ENCODE measurements around the gene PIPOX. TPM values are rescaled to one million over a fixed set of nuclear protein-coding genes. Genes with fewer than 3 reads are reported as not detected.

The PIPOX gene
- total and polyA plus RNA-seq, 2 of the 8 experiments (the other 6 are each of a cell fraction or from before 2014, with no cell fraction given): 57.2 to 99.6 TPM

DNA sequence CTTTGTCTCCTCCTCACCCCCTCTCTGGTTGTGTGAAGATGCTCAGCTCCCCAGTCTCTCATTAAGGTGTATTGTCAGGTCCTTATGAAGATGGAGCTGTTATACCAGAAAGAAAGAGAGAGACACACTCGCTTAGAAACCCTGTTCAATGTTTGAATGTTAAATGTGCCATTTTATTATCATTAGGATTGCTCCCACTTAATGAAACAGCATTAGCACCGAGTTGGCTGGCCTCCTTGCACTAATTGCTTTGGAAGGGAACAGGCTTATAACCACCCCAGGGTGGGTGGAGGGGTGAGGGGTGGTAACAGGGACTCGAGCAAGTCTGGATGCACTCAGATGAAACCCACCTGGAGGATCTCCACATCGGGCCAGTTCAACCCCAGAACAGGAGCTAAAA lies 14.4 kb downstream of the PIPOX start:
- no peaks in the 10 kb centered on the region for H3K23me2 ChIP-seq (ENCODE audit: low read depth, low read length)
- FAIRE-seq: no peak
- WGBS, 2 experiments (ENCODE audit: extremely low coverage in 1 of 2, insufficient coverage in 1 of 2, insufficient read length in 1 of 2, insufficient replicate concordance in 2 of 2, low coverage in 1 of 2, low lambda C conversion rate in 2 of 2, missing lambda C conversion rate in 1 of 2): 92% methylated on average over 4 of the region's 4 CpGs; no CpG with 5 or more reads in 1 of the 2 experiments
- H2BK12ac ChIP-seq (ENCODE audit: low read depth, low read length): no peak overlapping the region
- H3K4me1 ChIP-seq (replicated peaks in 1 of 4; ENCODE audit: control insufficient read depth in 3 of 4, insufficient read depth in 4 of 4, low read length in 3 of 4): peaks cover 5 to 18% (median 14%) of the 10 kb centered on the region in 4 experiments
- H4K8ac ChIP-seq (ENCODE audit: extremely low read depth, insufficient read depth, low read length): no peak overlapping the region
- peaks cover 0 to 11% (median 3%) of the 10 kb centered on the region in 4 experiments; a peak in 5 of 8 replicates for H3K36me3 ChIP-seq (ENCODE audit: control insufficient read depth in 2 of 4, insufficient read depth in 4 of 4, low read length in 3 of 4)
- no peak overlapping the region for H4K5ac ChIP-seq (ENCODE audit: insufficient read length, low read depth, low read length)
- H3K79me2 ChIP-seq (ENCODE audit: control insufficient read depth in 1 of 2, insufficient read depth in 2 of 2, low read length in 2 of 2): no peaks in the 10 kb centered on the region
- H3K79me1 ChIP-seq (ENCODE audit: low read depth, low read length): no peaks in the 10 kb centered on the region
- no peak overlapping the region for H3K4me2 ChIP-seq (ENCODE audit: insufficient read depth in 1 of 2, low read depth in 2 of 2, low read length in 2 of 2)
- no peak overlapping the region for H3K27ac ChIP-seq (ENCODE audit: low read depth, low read length)
- no peak overlapping the region for H2BK5ac ChIP-seq (ENCODE audit: low read depth, low read length)
- H4K20me1 ChIP-seq (replicated peaks in 1 of 2; ENCODE audit: control insufficient read depth in 1 of 2, insufficient read depth in 2 of 2, low read length in 2 of 2): no peaks in the 10 kb centered on the region
- no peak overlapping the region for H2BK15ac ChIP-seq (ENCODE audit: low read length)
- H2BK120ac ChIP-seq (replicated peaks; ENCODE audit: low read depth, low read length): no peak overlapping the region
- no peaks in the 10 kb centered on the region for H3K27me3 ChIP-seq (replicated peaks in 1 of 4; ENCODE audit: control insufficient read depth in 3 of 4, extremely low read depth in 1 of 4, insufficient read depth in 3 of 4, low read length in 3 of 4)
- no peak overlapping the region; the same call in 1 of the 2 replicates for H3K18ac ChIP-seq (ENCODE audit: extremely low read depth, low read length)
- no peak overlapping the region for H3K56ac ChIP-seq (replicated peaks; ENCODE audit: insufficient read length, low read depth, low read length)
- no peak for DNase-seq (ENCODE audit: low read depth in 1 of 2, low spot score in 2 of 2)
- H3K9me3 ChIP-seq (ENCODE audit: insufficient read depth in 2 of 2, low read depth in 1 of 2, low read length in 1 of 2): no peaks in the 10 kb centered on the region
- ChIA-PET POLR2A (ENCODE audit: partially characterized antibody) (interaction anchor here (1.5 to 1.9 kb wide), 2 partner anchors 8 to 25 kb away, joined by 3 to 6 read pairs; no protein-coding TSS in a partner anchor), CTCF (ENCODE audit: partially characterized antibody) (interaction anchor here (0.6 to 0.7 kb wide), 2 partner anchors 14 to 93 kb away, joined by 3 to 4 read pairs; no protein-coding TSS in a partner anchor)
- H2BK20ac ChIP-seq (ENCODE audit: low read length): no peak overlapping the region
- H4K91ac ChIP-seq (replicated peaks; ENCODE audit: insufficient read length, low read length): no peak overlapping the region
- H3K14ac ChIP-seq (ENCODE audit: insufficient read length): no peak overlapping the region
- H3K4ac ChIP-seq (replicated peaks; ENCODE audit: insufficient read length, low read depth, low read length): no peak overlapping the region
- H3K9ac ChIP-seq (replicated peaks in 1 of 4; ENCODE audit: extremely low read depth in 1 of 4, low read depth in 3 of 4, low read length in 3 of 4): no peak overlapping the region
- H2AK5ac ChIP-seq (ENCODE audit: low read depth, low read length): no peak overlapping the region
- no peak overlapping the region for H3K4me3 ChIP-seq (ENCODE audit: extremely low read depth in 1 of 4, insufficient read depth in 2 of 4, low read depth in 3 of 4, low read length in 4 of 4)
- no peak overlapping the region for H3K23ac ChIP-seq (ENCODE audit: insufficient read length)
- no peak overlapping the region for H2AFZ ChIP-seq (ENCODE audit: low read length)
